PC-3 (cell line): ENCODE measurements around the gene CACNA2D2. TPM values are rescaled to one million over a fixed set of nuclear protein-coding genes. Genes with fewer than 3 reads are reported as not detected.

Experiments
- ATAC-seq: fragments of 200-7000 bp; cut with Tn5 transposase; 2 replicates; pipeline ENCODE4 v1.9.1; 2020; ENCODE audit warnings: mild to moderate bottlenecking, moderate library complexity
- BruUV-seq: library from RNA; stranded (reverse); fragments of 400-500 nt; replicated peaks from 2 replicates; lab custom pipeline; 2021; lab: Mats Ljungman, UMichigan
- CTCF ChIA-PET: fragments of 300-600 bp; sonication (Branson Sonifier 250); formaldehyde crosslinking; loops from one replicate; lab custom pipeline; 2022; ENCODE audit warnings: antibody characterized with exemption; lab: Charles Lee
- POLR2A ChIA-PET: fragments of 300-600 bp; sonication (Branson Sonifier 250); formaldehyde crosslinking; loops from one replicate; lab custom pipeline; 2022; ENCODE audit warnings: antibody characterized with exemption; ENCODE audit not compliant: unreplicated experiment; lab: Charles Lee
- DNase-seq: peaks from one replicate; pipeline ENCODE4 v3.0.0-alpha.2; 2015
- H2AFZ ChIP-seq: fragments of 300-600 bp; sonication (generic); 2 replicates; pipeline ENCODE4 v1.6.0; 2016; ENCODE audit warnings: antibody characterized with exemption, low read length
- H3F3A ChIP-seq: fragments of 300-600 bp; sonication (generic); one replicate; pipeline ENCODE4 v1.6.0; 2017; ENCODE audit warnings: antibody characterized with exemption, low read length, control low read depth, mild to moderate bottlenecking; ENCODE audit not compliant: unreplicated experiment
- H3K27ac ChIP-seq: fragments of 300-600 bp; sonication (generic); 2 replicates; pipeline ENCODE4 v1.5.1; 2016; ENCODE audit warnings: mild to moderate bottlenecking, low read length
- H3K27me3 ChIP-seq: fragments of 300-600 bp; sonication (generic); 2 replicates; pipeline ENCODE4 v1.6.1; 2016; ENCODE audit warnings: low read length, mixed read lengths
- H3K36me3 ChIP-seq: fragments of 300-600 bp; sonication (generic); 2 replicates; pipeline ENCODE4 v1.6.1; 2016; ENCODE audit warnings: low read depth, mixed run types, low read length, mixed read lengths
- H3K4me1 ChIP-seq: fragments of 300-600 bp; sonication (generic); 2 replicates; pipeline ENCODE4 v1.5.1; 2016; ENCODE audit warnings: low read length; ENCODE audit not compliant: insufficient read depth
- H3K4me2 ChIP-seq: fragments of 300-600 bp; sonication (generic); 2 replicates; pipeline ENCODE4 v1.6.0; 2016; ENCODE audit warnings: low read length
- H3K4me3 ChIP-seq: fragments of 300-600 bp; sonication (generic); 2 replicates; pipeline ENCODE4 v1.5.1; 2016; ENCODE audit warnings: mild to moderate bottlenecking, low read length, mixed read lengths
- H3K79me2 ChIP-seq: fragments of 300-600 bp; sonication (generic); 2 replicates; pipeline ENCODE4 v1.6.1; 2017; ENCODE audit warnings: low read length, mixed read lengths
- H3K9ac ChIP-seq: fragments of 300-600 bp; sonication (generic); 2 replicates; pipeline ENCODE4 v1.6.0; 2016; ENCODE audit warnings: mild to moderate bottlenecking, low read length
- H3K9me2 ChIP-seq: fragments of 300-600 bp; sonication (generic); replicated peaks from 2 replicates; pipeline ENCODE4 v1.6.1; 2016; ENCODE audit warnings: mixed run types, low read length, mixed read lengths
- H3K9me3 ChIP-seq: fragments of 300-600 bp; sonication (generic); 2 replicates; pipeline ENCODE4 v1.6.1; 2016; ENCODE audit warnings: low read length, mixed read lengths
- H4K20me1 ChIP-seq: fragments of 300-600 bp; sonication (generic); 2 replicates; pipeline ENCODE4 v1.6.1; 2016; ENCODE audit warnings: low read length, mixed read lengths
- CTCF ChIP-seq: fragments of 300-600 bp; sonication (generic); conservative IDR thresholded peaks from 2 replicates; pipeline ENCODE4 v1.5.1; 2017; ENCODE audit warnings: antibody characterized with exemption, low read depth, mild to moderate bottlenecking, low read length
- EZH2 ChIP-seq: fragments of 300-600 bp; sonication (generic); IDR thresholded peaks from one replicate; pipeline ENCODE4 v1.6.1; 2017; ENCODE audit warnings: antibody characterized with exemption, mild to moderate bottlenecking, low read length; ENCODE audit not compliant: unreplicated experiment
- EZH2phosphoT487 ChIP-seq: fragments of 300-600 bp; sonication (generic); IDR thresholded peaks from 2 replicates; pipeline ENCODE4 v1.6.1; 2018; ENCODE audit warnings: mild to moderate bottlenecking, antibody characterized with exemption, low read length, borderline replicate concordance
- intact Hi-C: fragments of 100-400 bp; cut with micrococcal nuclease; formaldehyde crosslinking; loops from 2 replicates; pipeline ENCODE4 v1.9.0; 2023
- total RNA-seq: library from RNA; depleted of rRNA; stranded (reverse); fragments of >200 nt; gene quantifications from 2 replicates; pipeline ENCODE4 v1.2.3, GENCODE V29; 2014

The CACNA2D2 gene
- total RNA-seq, 1 experiment from 2014 or later = 0.44 TPM

GRCh38 chr3:50457988-50458387, 45.4 kb downstream of the CACNA2D2 start:
- no peaks in the 10 kb centered on the region for H3K9me2 ChIP-seq
- TF ChIP-seq CTCF = no peak
- TF ChIP-seq EZH2phosphoT487 = no peak
- H3K4me3 ChIP-seq = no peak overlapping the region
- no peaks in the 10 kb centered on the region for H3K79me2 ChIP-seq
- DNase-seq (no peak), ATAC-seq (no peak)
- BruUV-seq = no TSS peak
- H3K9me3 ChIP-seq = no peaks in the 10 kb centered on the region
- H3K4me1 ChIP-seq = no peaks in the 10 kb centered on the region
- H3K36me3 ChIP-seq = no peaks in the 10 kb centered on the region
- no peak overlapping the region for H3K9ac ChIP-seq
- 0 out of 2 replicates have a peak, but pooled peaks cover 3% of the 10 kb centered on the region for H4K20me1 ChIP-seq
- no peak overlapping the region for H2AFZ ChIP-seq
- no peaks in the 10 kb centered on the region for H3F3A ChIP-seq
- no peak overlapping the region for H3K27ac ChIP-seq
- intact Hi-C loops = no loop called here
- no peak overlapping the region for H3K4me2 ChIP-seq
- ChIA-PET CTCF (no interaction called here), POLR2A (no interaction called here)
- H3K27me3 ChIP-seq = peaks cover 14% of the 10 kb centered on the region

- Histone ChIP-seq H3K9ac (no peak overlapping the region), H3K4me1 (no peaks in the 10 kb centered on the region), H3K36me3 (no peaks in the 10 kb centered on the region), H3K27ac (no peak overlapping the region), H3K9me3 (no peaks in the 10 kb centered on the region), H2AFZ (no peak overlapping the region), H3K4me2 (no peak overlapping the region), H3F3A (no peaks in the 10 kb centered on the region), H3K4me3 (no peak overlapping the region), H3K79me2 (no peaks in the 10 kb centered on the region), H4K20me1 (no peaks in the 10 kb centered on the region), H3K27me3 (no peaks in the 10 kb centered on the region), H3K9me2 (no peaks in the 10 kb centered on the region)
- no TSS peak for BruUV-seq
- intact Hi-C loops = no loop called here
- no peak for ATAC-seq
- ChIA-PET CTCF (no interaction called here), POLR2A (no interaction called here)
- no peak for DNase-seq
- no peak for TF ChIP-seq CTCF
- no peak for TF ChIP-seq EZH2phosphoT487
- TF ChIP-seq EZH2 = no peak
Observed at GRCh38 chr3:50455161-50456018, 48.0 kb downstream of the CACNA2D2 start.

GRCh38 chr3:50454481-50455070, 48.9 kb downstream of the CACNA2D2 start:
- H3F3A ChIP-seq = no peaks in the 10 kb centered on the region
- intact Hi-C loops = no loop called here
- no peak overlapping the region for H2AFZ ChIP-seq
- H3K9me3 ChIP-seq = no peaks in the 10 kb centered on the region
- H3K9ac ChIP-seq = no peak overlapping the region
- no peak overlapping the region for H3K4me3 ChIP-seq
- H4K20me1 ChIP-seq = no peaks in the 10 kb centered on the region
- ChIA-PET CTCF (no interaction called here), POLR2A (no interaction called here)
- DNase-seq = no peak
- H3K27ac ChIP-seq = no peak overlapping the region
- no peaks in the 10 kb centered on the region for H3K36me3 ChIP-seq
- H3K4me2 ChIP-seq = no peak overlapping the region
- no peaks in the 10 kb centered on the region for H3K79me2 ChIP-seq
- H3K4me1 ChIP-seq = no peaks in the 10 kb centered on the region
- no TSS peak for BruUV-seq
- H3K27me3 ChIP-seq = no peaks in the 10 kb centered on the region
- no peak for ATAC-seq
- TF ChIP-seq EZH2phosphoT487 (no peak), EZH2 (no peak), CTCF (no peak)
- no peaks in the 10 kb centered on the region for H3K9me2 ChIP-seq
